Left hindlimb (tissue), 1 donor: ENCODE results near the gene RAP1A.
"Not testable (repeated sequence)": the region's sequence is repeated elsewhere in the genome, so short reads cannot be mapped to it uniquely, and the experiment has no call there.

Source experiments
- DNase-seq: peaks from one replicate; pipeline ENCODE4 v3.0.0-alpha.2; 2018

The RAP1A gene

DNA sequence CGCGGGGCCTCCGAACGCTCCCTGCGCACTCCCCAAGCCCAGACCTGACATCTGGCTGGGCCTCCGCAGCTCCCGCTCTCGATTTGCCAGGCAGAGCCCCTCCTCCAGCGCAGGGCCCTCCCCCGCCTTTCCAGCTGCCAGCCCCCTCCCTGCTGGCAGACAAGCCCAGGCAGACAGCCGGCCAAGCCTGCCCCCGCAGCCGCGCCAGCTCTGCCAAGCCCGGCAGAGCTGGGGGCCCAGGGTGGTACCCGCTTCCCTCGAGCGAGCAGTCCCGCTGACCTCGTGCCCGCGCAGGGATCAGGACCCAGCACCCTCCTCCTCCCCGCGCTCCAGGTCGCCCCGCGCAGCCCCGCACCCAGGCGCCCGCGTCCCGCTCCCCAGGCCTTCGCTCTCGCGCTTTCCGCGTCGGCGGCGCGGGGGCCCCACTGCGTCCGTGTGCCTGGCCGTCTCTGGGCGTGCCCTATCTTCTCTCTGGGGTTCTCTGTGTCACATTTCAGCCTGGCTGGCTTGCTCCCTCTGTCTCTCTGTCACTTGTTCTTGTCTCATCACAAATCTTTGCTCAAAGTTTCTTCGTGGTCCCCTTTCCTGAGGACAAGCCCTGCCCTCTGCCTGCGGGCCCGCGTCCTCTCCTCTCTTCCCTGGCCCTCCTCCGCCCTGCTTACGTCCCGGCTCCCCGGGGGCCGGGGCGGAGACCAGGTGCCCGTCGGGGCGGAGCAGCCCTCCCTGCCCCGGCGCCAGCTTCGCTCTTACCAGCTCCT is 119.0 kb downstream of the RAP1A start:
- peak; percentile 90 for DNase-seq

DNA sequence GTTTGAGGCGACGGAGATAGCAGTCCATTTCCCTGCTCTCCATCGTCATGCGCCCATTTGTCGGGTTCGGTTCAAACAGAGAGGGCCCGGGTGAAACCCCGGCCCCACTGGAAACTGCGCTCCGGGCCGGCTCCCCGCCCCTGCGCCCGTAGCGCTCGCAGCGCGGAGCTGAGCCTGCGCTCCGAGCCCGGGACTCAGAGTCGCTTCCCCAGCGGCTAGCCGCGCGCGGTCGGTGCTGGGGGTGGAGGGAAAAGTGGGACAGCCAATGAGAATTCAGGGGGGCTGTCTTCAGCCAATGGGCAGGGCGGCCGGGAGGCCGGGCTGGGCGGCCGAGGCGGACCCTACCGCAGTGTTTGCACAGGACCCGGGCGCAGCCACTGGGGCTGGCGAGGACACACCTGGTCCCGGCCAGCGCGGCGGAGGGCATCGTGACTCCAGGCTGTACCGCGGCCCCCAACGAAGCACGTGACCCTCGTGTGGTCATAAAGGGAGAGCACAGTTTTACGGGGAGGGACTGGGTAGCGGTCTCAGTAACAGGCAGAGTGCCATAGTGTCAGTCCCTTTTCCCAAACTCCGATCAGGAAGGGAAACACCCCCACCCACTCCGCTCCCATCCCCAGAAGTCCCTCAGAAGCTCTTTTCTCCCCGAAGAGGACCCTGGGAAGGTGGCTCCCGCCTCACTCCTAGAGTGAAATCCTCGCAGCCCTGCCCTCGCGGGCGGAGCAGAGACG is 119.8 kb downstream of the RAP1A start, which contains the start of gene INKA2:
Gene INKA2, minus strand, starts transcription at position 202 of the 731 bp plus-strand sequence. Its CDS starts 153 bp downstream, at position 49.
- DNase-seq, result peak; percentile 92

GRCh38 chr1:111739925-111740765 is 120.6 kb downstream of the RAP1A start:
- DNase-seq, result peak; percentile 62

- DNase-seq, result not testable (repeated sequence)
These were observed 122.7 kb downstream of the RAP1A start for GRCh38 chr1:111742292-111742691.

- peak; percentile 36 for DNase-seq
These were observed 123.5 kb downstream of the RAP1A start for GRCh38 chr1:111742938-111743549.

DNA sequence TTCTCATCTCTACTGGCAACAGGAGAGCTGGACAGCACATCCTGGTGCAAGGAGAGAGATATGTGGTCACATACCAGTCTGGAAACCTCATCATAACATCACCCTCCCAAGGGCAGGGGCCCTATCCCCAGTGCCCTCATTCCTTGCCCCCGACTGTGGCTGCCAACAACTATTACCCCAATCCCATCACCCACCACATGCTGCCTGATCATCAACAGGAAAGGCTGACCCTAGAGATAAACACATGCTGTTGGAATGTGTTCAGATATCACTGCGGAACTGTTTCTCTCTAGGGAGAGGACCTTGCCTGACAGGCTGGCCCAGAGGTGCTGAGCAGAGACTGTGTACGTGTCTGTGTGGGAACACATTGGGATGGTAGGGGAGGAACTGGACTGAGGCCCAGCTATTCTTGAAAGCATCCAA is 124.1 kb downstream of the RAP1A start:
- DNase-seq, result no peak

DNA sequence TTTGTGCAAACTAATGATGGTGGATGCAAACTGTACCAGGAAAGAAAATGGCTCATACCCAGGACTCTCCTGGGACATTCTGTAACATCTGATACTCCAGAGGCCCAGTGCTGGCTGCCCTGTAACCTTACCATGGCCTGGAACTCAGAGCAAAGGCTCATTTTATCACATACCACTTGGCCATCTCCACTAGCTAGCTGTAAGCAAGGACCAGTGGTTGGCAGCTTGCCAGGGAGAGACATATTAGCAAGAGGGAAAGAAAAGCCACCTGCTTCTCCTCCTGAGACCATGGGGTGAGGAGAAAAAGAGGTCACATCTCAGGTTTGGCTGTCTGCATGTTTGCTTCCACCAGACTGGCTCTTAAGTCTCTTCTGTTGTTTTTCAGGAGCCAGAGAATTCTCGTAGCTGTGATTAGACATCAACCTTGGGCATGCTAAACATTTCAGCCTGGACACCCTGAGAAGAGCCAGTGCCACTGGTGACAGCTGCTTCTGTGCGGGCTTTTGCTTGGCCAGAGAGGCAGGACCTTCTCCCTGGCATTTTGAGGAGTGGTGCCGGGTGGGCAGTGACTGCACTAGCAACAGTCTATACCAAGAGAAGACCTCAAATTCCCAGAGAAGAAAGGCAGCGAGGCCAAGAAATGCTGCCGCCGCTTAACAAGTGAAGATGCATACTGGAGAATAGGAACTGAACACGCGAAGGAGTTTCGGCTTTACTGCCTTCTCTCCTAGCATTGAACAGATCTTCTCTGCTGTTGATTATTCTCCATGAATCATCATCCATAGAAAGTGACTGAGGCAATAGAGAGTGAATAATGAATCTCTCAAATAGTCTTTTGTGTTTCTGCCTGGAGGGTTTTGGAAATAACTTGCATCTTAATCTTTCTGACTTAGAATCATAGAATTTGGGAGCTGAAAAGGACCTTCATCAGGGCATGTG is 126.4 kb downstream of the RAP1A start:
- DNase-seq, result no peak

DNA sequence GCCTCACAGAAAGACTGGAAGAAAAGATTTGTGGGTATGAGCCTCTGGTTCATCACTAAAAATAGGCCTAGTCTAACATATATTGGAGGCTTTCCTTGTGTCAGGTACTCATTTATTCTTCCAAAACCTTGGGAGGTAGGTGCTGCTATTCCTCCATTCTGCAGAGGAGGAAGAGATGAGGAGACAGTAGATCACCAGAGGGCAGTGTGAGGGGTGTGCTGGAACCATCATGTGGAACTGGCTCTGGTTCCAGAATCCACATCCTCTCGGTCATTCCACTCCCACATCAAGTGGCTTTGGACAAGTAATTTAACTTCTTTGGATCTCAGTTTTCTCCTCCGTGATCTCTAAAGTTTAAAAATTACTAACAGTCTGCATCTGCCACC is 127.0 kb downstream of the RAP1A start:
- DNase-seq, result no peak

DNA sequence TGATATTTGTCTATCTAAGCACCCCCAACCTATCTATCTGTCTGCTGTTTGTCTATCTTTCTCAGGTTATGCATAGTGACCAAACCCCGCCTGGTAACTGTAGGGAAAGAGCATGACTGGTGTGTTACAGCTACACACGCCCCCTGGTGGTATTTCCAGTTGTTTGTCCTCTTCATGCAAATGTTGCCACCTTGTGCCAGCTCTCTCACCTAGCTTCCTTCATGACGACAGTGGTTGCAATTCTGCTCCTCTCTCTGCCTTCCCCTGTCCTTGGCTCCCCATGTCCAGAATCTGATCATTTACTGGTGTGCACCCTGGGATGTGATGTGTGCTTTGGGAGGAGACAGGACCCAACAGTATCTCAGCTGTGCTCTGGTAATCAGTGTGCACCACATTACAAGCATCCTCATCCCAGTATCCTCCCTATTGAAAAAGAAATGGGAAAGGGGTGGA is 127.7 kb downstream of the RAP1A start:
- no peak for DNase-seq

GRCh38 chr1:111747947-111748346 is 128.4 kb downstream of the RAP1A start:
- no peak for DNase-seq

DNA sequence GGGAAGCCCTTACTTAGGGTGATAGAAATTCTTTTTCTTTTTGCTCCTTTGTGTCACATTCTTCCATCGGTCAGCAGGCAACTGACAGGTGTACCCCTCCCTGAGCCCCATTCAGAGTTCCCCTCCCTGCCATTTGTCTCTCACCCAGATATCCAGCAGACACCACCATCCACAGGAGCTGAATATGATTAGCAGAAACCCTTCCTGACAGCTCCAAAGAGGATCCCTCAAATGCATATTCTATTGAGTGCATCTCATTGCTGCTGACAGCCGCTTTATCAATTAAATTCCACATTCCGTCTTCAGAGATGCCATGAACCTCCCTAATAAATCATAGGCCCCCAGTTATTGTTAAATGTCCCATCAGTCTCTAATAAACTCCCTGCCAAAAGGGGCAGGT is 130.0 kb downstream of the RAP1A start:
- DNase-seq, result no peak

GRCh38 chr1:111750856-111751255 is 131.3 kb downstream of the RAP1A start:
- DNase-seq, result no peak

DNA sequence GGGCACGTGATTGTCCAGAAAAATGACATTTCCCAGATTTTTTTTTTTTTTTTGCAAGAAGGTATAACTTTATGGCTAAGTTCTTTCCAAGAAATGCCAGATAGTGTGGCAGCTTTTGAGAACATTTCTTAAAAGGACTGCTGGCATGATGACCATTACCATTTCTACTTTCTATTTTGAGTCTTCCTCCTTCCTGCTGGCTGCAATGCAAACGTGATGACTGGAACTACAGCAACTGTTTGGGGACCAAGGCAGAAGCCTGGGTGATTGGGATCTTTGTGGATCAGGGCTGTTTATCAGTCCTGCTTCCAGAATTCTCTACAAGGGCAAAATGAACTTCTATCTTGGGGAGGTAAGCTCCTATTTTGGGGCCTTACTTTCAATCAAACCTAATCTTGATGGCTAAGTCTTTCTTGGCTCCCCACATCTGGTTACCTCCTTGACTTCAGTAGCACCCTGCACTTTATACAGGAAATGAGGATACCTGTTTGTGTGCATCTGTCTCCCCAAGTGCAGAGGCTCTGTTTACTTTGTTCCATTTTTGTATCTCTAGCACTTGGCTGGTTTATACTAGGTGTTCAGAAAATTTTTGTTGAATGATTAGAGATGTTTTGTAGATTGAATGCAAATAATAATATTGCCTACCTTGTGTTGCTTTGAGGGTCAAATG is 132.5 kb downstream of the RAP1A start:
- DNase-seq, result no peak

DNA sequence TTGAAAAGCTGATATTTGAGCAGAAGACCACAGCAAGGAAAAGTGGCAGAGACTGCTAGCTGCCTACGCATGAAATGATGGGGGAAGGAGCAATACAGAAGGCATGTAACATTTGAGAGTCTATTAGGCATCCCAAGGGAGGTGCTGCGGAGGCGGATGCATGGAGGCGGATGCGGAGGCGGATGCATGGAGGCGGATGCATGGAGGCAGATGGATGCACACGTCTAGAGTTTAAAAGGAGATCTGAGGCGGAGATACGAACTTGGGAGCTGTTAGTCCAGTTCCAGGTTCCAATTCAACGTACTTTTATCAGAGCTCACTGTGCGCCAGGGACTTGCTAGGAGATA is 135.4 kb downstream of the RAP1A start:
- DNase-seq, result peak; percentile 66

GRCh38 chr1:111755331-111756123 is 135.9 kb downstream of the RAP1A start, which contains the start of gene DDX20:
DDX20 (plus strand) TSS chr1:111755901; CDS start chr1:111755925, 24 bp downstream.
- peak; percentile 94 for DNase-seq

DNA sequence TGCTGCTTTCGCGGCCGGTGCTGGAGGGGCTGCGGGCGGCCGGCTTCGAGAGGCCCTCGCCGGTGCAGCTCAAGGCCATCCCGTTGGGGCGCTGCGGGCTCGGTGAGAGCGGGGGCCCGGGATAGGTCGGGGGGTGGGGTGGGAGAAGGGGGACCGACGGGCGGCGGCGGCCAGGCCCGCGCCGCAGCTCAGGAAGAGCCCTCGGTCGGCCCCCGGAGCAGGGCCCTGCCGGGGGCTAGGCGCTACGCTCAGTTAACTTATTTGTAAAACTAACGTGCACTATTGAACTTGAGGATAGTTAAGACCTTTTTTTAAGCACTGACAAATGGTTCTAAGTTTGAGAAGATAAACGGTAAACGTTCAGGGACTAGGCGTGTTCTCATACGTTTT is 136.5 kb downstream of the RAP1A start:
- DNase-seq, result no peak

DNA sequence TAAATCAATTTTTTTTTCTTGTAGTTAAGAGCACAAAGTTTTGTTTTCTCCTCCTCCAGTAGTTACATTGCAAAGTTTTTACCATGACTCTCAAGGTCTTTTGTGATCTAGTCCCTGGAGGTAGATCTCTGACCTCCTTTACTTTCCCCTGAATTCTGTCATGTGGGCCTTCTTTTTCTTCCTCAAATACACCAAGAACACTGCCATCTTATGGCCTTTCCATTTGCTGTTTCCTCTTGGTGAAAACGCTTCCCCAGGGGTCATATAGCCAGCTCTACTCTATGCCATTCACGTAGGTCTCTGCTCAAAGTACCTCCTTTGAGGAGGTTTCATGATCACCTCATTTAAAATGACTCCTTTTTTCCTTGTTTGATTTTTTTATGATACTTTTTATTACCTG is 138.8 kb downstream of the RAP1A start:
- no peak for DNase-seq

- no peak for DNase-seq
These were observed 142.1 kb downstream of the RAP1A start for GRCh38 chr1:111761717-111762116.

GRCh38 chr1:111762332-111762731 is 142.7 kb downstream of the RAP1A start:
- DNase-seq, result no peak
